GM12864 (cell line): ENCODE results near the gene DPP4.
"Not testable (repeated sequence)": the region's sequence is repeated elsewhere in the genome, so short reads cannot be mapped to it uniquely, and the experiment has no call there.

Experiments used
- DNase-seq: peaks from one replicate; pipeline ENCODE4 v3.0.0-alpha.2; 2011; ENCODE audit warnings: low read depth
- H3K4me3 ChIP-seq: 2 replicates; pipeline ENCODE4 v1.5.1; 2011; ENCODE audit warnings: mild to moderate bottlenecking, low read depth, low read length, control low read depth
- TF ChIP-seq, protein P1 (sequence below): IDR thresholded peaks from 2 replicates; pipeline ENCODE4 v1.5.1; 2011; ENCODE audit warnings: low read depth, mild to moderate bottlenecking, moderate library complexity, low read length, control low read depth, inconsistent platforms; ENCODE audit errors: missing control alignments

DPP4 gene

DNA sequence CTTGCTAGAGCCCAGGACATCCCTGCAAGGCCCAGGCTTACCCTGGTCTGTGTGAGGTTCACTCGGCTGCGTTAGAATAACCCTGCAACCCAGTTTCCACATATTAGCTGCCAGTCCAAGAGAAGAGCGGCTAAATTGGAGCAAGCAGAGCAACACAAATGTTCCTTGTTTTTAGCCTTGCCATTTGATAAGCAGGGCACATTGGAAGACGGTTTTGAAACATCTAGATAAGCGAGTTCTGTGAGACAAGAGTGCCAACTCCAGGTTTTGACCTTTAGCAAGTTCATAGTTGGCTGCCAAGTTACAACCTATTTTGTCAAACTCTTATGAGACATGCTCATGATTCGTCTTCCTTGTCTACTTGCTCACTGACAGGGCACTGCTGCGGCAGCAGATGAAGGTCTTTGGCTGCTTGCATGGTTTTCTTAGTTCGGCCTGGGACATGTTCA is 23.5 kb downstream of the DPP4 start:
- TF ChIP-seq, protein P1, sequence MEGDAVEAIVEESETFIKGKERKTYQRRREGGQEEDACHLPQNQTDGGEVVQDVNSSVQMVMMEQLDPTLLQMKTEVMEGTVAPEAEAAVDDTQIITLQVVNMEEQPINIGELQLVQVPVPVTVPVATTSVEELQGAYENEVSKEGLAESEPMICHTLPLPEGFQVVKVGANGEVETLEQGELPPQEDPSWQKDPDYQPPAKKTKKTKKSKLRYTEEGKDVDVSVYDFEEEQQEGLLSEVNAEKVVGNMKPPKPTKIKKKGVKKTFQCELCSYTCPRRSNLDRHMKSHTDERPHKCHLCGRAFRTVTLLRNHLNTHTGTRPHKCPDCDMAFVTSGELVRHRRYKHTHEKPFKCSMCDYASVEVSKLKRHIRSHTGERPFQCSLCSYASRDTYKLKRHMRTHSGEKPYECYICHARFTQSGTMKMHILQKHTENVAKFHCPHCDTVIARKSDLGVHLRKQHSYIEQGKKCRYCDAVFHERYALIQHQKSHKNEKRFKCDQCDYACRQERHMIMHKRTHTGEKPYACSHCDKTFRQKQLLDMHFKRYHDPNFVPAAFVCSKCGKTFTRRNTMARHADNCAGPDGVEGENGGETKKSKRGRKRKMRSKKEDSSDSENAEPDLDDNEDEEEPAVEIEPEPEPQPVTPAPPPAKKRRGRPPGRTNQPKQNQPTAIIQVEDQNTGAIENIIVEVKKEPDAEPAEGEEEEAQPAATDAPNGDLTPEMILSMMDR = no peak
- no peak overlapping the region for H3K4me3 ChIP-seq
- no peak for DNase-seq

DNA sequence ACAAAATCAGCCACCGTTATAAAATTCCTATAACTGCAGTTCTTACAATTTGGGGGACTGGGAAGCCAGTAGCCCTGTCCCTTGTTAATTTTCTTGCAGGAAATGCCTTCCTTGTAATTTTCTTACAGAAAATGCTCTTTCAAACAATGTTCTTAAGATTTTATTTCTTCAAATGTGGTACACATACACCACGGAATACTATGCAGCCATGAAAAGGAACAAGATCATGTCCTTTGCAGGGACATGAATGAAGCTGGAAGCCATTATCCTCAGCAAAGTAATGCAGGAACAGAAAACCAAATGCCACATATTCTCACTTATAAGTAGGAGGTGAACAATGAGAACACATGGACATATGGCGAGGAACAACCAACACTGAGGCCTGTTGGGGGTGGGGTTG is 24.9 kb downstream of the DPP4 start:
- H3K4me3 ChIP-seq, DNase-seq: not testable (repeated sequence)

DNA sequence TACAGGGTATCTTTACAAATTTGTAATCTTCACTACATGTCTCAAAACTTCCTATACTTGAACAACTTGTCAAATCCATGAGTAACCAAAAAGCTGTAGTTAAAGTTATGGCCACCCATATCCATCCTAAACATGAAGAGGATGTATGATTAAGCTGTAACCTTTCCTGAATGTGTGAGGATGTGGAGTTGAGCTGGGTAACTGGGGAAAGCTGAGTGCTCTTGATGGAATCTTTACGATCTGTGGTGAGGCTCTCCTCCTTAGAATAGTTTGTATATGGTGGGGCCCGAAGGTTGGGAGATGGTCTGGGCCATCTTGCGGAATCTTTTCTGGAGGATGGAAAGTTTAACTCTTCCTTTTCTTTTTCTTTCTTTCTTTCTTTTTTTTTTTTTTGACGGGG is 29.4 kb downstream of the DPP4 start:
- no peak for DNase-seq
- H3K4me3 ChIP-seq = no peak overlapping the region
- TF ChIP-seq, protein P1 = no peak

DNA sequence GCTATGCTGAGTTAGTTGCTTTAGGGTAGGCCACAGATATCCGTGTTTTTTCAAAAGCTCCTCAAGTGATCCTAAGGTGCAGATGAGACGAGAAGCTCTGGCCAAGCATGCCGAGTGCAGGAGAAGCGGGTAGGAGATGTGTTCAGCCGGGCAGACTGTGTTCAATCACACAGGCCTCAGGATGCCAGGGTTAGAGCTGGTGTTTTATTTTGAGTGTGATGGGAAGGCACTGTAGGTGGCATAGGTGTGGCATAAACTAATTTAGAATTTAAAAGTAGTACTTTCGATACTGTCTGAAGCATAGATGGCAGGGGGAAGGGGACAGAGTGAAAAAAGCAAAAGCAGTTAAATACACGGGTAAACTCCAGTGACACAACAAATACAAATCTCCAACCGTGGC is 30.9 kb downstream of the DPP4 start:
- no peak for DNase-seq
- no peak overlapping the region for H3K4me3 ChIP-seq
- TF ChIP-seq, protein P1 = no peak

DNA sequence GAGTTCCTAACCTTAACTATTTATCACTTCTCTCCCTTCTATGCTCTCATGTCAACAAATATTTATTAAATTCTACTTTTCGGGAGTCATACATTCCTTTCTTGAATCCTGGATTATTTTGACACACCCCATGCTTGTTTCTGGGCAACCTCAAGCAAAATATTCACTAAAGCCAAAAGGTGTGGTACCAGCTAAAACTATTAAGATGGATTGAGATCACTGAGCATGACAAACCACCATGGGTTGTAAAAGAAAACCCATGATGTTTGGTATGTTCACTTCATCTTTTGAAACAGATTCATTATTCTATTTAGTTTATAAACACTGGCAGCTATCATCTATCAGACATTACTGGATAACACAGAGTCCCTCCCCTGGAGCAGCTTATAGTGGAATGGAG is 32.5 kb downstream of the DPP4 start:
- no peak overlapping the region for H3K4me3 ChIP-seq
- TF ChIP-seq, protein P1 = no peak
- DNase-seq = no peak

DNA sequence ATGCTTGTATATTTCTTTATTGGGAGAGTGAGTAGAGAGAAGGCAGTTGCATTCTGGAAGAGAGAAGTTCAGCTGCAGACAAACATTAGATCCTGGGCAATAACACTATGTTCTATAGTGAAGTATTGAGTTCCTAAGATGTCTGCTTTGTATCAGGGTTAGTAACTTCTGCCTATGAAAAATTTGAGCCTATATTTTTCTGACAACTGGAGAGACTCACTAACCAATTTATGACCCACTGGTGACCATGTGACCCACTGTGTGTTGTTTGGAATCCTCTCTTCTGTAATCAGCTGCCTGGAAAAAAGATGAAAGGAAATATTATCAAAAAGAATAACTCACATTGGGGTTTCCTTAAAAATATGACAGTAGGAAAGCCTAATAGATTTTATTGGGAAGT is 35.3 kb downstream of the DPP4 start:
- no peak overlapping the region for H3K4me3 ChIP-seq
- TF ChIP-seq, protein P1 = no peak
- DNase-seq = no peak

DNA sequence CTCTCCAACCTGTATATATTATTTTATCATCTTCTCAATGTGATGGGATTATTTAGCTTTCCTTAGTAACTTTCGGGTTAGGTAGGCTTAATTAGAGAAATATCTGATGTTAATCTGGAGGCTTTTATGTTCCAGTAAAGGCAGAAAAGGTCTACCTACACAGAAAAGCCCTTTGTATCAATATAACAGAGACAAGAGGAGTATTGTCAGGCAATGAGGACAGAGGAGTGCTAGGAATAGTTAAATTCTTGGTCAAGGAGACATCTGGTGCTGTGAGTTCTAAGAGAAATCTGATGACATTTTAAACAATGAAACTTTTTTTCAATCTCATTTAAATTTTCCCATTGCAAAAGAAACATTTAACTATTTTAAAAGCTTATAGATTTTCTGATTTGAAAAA is 36.1 kb downstream of the DPP4 start:
- DNase-seq = no peak
- TF ChIP-seq, protein P1 = no peak
- H3K4me3 ChIP-seq = no peak overlapping the region
